ENCODE results near the gene RIPK3.

DNA sequence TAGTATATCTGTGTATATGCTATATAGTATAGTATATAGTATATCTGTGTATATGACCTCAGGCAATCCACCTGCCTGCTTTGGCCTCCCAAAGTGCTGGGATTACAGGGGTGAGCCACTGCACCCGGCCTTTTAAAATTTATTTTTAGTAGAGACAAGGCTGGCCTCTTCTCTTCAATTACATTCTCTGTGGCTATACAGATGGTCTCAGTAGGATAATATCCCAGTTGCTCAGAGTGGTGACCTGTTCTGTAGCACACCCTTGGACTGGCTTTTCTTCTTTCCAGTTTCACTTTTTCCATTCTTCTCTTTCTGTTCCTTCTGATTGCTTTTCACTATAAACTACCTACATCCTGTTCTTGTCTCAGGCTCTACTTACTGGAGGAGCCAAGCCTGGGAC is 25.1 kb upstream of the RIPK3 start:
- TF ChIP-seq, protein P1, sequence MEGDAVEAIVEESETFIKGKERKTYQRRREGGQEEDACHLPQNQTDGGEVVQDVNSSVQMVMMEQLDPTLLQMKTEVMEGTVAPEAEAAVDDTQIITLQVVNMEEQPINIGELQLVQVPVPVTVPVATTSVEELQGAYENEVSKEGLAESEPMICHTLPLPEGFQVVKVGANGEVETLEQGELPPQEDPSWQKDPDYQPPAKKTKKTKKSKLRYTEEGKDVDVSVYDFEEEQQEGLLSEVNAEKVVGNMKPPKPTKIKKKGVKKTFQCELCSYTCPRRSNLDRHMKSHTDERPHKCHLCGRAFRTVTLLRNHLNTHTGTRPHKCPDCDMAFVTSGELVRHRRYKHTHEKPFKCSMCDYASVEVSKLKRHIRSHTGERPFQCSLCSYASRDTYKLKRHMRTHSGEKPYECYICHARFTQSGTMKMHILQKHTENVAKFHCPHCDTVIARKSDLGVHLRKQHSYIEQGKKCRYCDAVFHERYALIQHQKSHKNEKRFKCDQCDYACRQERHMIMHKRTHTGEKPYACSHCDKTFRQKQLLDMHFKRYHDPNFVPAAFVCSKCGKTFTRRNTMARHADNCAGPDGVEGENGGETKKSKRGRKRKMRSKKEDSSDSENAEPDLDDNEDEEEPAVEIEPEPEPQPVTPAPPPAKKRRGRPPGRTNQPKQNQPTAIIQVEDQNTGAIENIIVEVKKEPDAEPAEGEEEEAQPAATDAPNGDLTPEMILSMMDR (IDR thresholded peaks at IDR 0.05; ENCODE audit: low read length): no peak
- TF ChIP-seq EZH2 (optimal IDR thresholded peaks at IDR 0.05; ENCODE audit: low read depth, low read length): no peak
